GM20000 (cell line): Measurements from ENCODE around the gene DDA1.

Source experiments
- DNase-seq: peaks from one replicate; pipeline ENCODE4 v3.0.0; 2012; ENCODE audit warnings: low spot score
- CTCF ChIP-seq: IDR thresholded peaks from 2 replicates; pipeline ENCODE4 v1.5.1; 2012; ENCODE audit warnings: mild to moderate bottlenecking, control low read depth; ENCODE audit errors: extremely low read depth, missing control alignments

The DDA1 gene

GRCh38 chr19:17282488-17283125 lies 26.8 kb upstream of the DDA1 start:
- TF ChIP-seq CTCF, result peak; percentile 85

GRCh38 chr19:17283504-17283996 lies 25.8 kb upstream of the DDA1 start:
- no peak for DNase-seq
- TF ChIP-seq CTCF, result no peak

More at GRCh38 chr19:17282488-17283125, 26.8 kb upstream of the DDA1 start:
- peak; percentile 92 for DNase-seq

- TF ChIP-seq CTCF, result no peak
- DNase-seq, result no peak
Observed at GRCh38 chr19:17285415-17286135, 23.8 kb upstream of the DDA1 start.

- no peak for DNase-seq
- no peak for TF ChIP-seq CTCF
Observed at GRCh38 chr19:17286263-17286662, 23.1 kb upstream of the DDA1 start.

- TF ChIP-seq CTCF, result no peak
- DNase-seq, result no peak
Observed at GRCh38 chr19:17286752-17287151, 22.6 kb upstream of the DDA1 start.

- DNase-seq, result peak; percentile 88
- no peak for TF ChIP-seq CTCF
Observed at GRCh38 chr19:17289489-17289888, 19.9 kb upstream of the DDA1 start.

- TF ChIP-seq CTCF, result peak; percentile 80
- peak; percentile 97 for DNase-seq
Observed at GRCh38 chr19:17292301-17293074, 16.9 kb upstream of the DDA1 start.
